HepG2 (cell line): Measurements from ENCODE around the gene SNAPC3. TPM values are rescaled to one million over a fixed set of nuclear protein-coding genes. Genes with fewer than 3 reads are reported as not detected.

Experiments used
- ATAC-seq: fragments of 200-7000 bp; cut with Tn5 transposase; 3 replicates; pipeline ENCODE4 v1.9.1; 2020; ENCODE audit warnings: mild to moderate bottlenecking, moderate library complexity
- BruUV-seq: library from RNA; stranded (reverse); fragments of 400-500 nt; replicated peaks from 2 replicates; lab custom pipeline; 2021; lab: Mats Ljungman, UMichigan
- CTCF ChIA-PET: fragments of 300-600 bp; formaldehyde crosslinking; extraction: SDS; loops from one replicate; lab custom pipeline; 2021; ENCODE audit warnings: low total read pairs, inconsistent platforms, low intra/inter-chr PET ratio; lab: Yijun Ruan, JAX
- POLR2A ChIA-PET: fragments of 350-600 bp; sonication (Branson Sonifier 250); formaldehyde crosslinking; loops from one replicate; lab custom pipeline; 2020; ENCODE audit warnings: antibody characterized with exemption, inconsistent platforms; lab: Yijun Ruan, JAX
- DNase-seq: peaks from one replicate; pipeline ENCODE4 v3.0.0-alpha.2; 2015; ENCODE audit warnings: low spot score
- FAIRE-seq: peaks from 3 replicates; lab custom pipeline; 2011; peaks lifted over from hg19 to GRCh38; lab: Jason Lieb, UNC
- H2AFZ ChIP-seq: one replicate; pipeline ENCODE4 v1.6.1; 2011; ENCODE audit warnings: low read length, inconsistent platforms
- H3K27ac ChIP-seq: fragments of 300-600 bp; 3 replicates; pipeline ENCODE4 v1.8.0; 2011; ENCODE audit warnings: mixed run types, mild to moderate bottlenecking, mixed read lengths, low read length, inconsistent platforms; ENCODE audit not compliant: insufficient read depth; ENCODE audit errors: extremely low read length
- H3K27me3 ChIP-seq, 2 experiments: fragments of 200-600 bp in 1 of 2; 2 replicates in 1 of 2; 3 replicates in 1 of 2; pipeline versions ENCODE4 v1.6.0 to v1.8.0; 2011; ENCODE audit warnings: low read length in 2 of 2, mild to moderate bottlenecking in 2 of 2, moderate library complexity in 2 of 2, inconsistent platforms in 1 of 2; ENCODE audit not compliant: insufficient read depth in 2 of 2, control insufficient read depth in 1 of 2
- H3K36me3 ChIP-seq, 2 experiments: fragments of 200-600 bp in 1 of 2; replicated peaks in 1 of 2; 2 replicates in 1 of 2; 3 replicates in 1 of 2; pipeline versions ENCODE4 v1.5.1 to v1.8.0; 2011; ENCODE audit warnings: low read length in 2 of 2, inconsistent platforms in 1 of 2; ENCODE audit not compliant: insufficient read depth in 2 of 2, control insufficient read depth in 1 of 2
- H3K4me1 ChIP-seq: 2 replicates; pipeline ENCODE4 v1.5.1; 2012; ENCODE audit warnings: low read length, inconsistent platforms; ENCODE audit not compliant: insufficient read depth
- H3K4me2 ChIP-seq: 2 replicates; pipeline ENCODE4 v1.6.0; 2011; ENCODE audit warnings: low read depth, low read length, inconsistent platforms
- H3K4me3 ChIP-seq, 3 experiments: fragments of 200-600 bp in 1 of 3; sonication (generic), shearing (Covaris generic) in 1 of 3; replicated peaks in 1 of 3; 2 replicates each; pipeline ENCODE4 v1.5.1; 2011 to 2016; ENCODE audit warnings: low read length in 3 of 3, inconsistent platforms in 2 of 3, low read depth in 2 of 3, mild to moderate bottlenecking in 2 of 3, control low read depth in 1 of 3, mixed read lengths in 1 of 3; ENCODE audit not compliant: insufficient read depth in 1 of 3
- H3K79me2 ChIP-seq: one replicate; pipeline ENCODE4 v1.6.1; 2011; ENCODE audit warnings: low read length, inconsistent platforms; ENCODE audit not compliant: insufficient read depth
- H3K9ac ChIP-seq: 2 replicates; pipeline ENCODE4 v1.6.0; 2011; ENCODE audit warnings: mild to moderate bottlenecking, low read depth, low read length, inconsistent platforms; ENCODE audit not compliant: insufficient read depth
- H3K9me3 ChIP-seq: 2 replicates; pipeline ENCODE4 v1.5.1; 2012; ENCODE audit warnings: mild to moderate bottlenecking, low read length
- H4K20me1 ChIP-seq: 2 replicates; pipeline ENCODE4 v1.6.0; 2011; ENCODE audit warnings: inconsistent platforms, mild to moderate bottlenecking, low read length, moderate library complexity; ENCODE audit not compliant: insufficient read depth
- FOXM1 ChIP-seq: sonication (generic); formaldehyde crosslinking; IDR thresholded peaks from 2 replicates; pipeline ENCODE4 v1.5.0; 2020; ENCODE audit warnings: missing genetic modification reagents
- HMGXB4 ChIP-seq, 2 experiments: sonication (generic) in 1 of 2; formaldehyde crosslinking in 1 of 2; IDR thresholded peaks; 2 replicates each; pipeline versions ENCODE4 v1.4.0 to v1.6.1; 2018 to 2020; ENCODE audit warnings: missing genetic modification reagents in 2 of 2, borderline replicate concordance in 1 of 2, low read depth in 1 of 2, mild to moderate bottlenecking in 1 of 2, missing biosample characterization in 1 of 2
- POLR2AphosphoS2 ChIP-seq: IDR thresholded peaks from 2 replicates; pipeline ENCODE4 v1.6.1; 2011; ENCODE audit warnings: low read depth, low read length, improper control_type of control experiment
- RARG ChIP-seq: sonication (generic); formaldehyde crosslinking; IDR thresholded peaks from 2 replicates; pipeline ENCODE4 v1.4.0; 2020; ENCODE audit warnings: low read depth, mild to moderate bottlenecking, missing genetic modification reagents
- ZC3H13 ChIP-seq: sonication (generic); formaldehyde crosslinking; IDR thresholded peaks from 2 replicates; pipeline ENCODE4 v1.8.1; 2023; ENCODE audit warnings: mild to moderate bottlenecking, missing genetic modification reagents, moderate library complexity
- ZNF274 ChIP-seq: sonication (generic); formaldehyde crosslinking; IDR thresholded peaks from 2 replicates; pipeline ENCODE4 v1.5.1; 2020; ENCODE audit warnings: mild to moderate bottlenecking, missing genetic modification reagents
- ZNF503 ChIP-seq: sonication (generic); formaldehyde crosslinking; IDR thresholded peaks from 2 replicates; pipeline ENCODE4 v1.4.0; 2020; ENCODE audit warnings: missing genetic modification reagents
- ZNF720 ChIP-seq: sonication (generic); formaldehyde crosslinking; IDR thresholded peaks from 2 replicates; pipeline ENCODE4 v1.4.0; 2020; ENCODE audit warnings: missing genetic modification reagents
- WGBS: methylation state at CpG from one replicate; pipeline ENCODE4 v1.1.6; 2017; ENCODE audit warnings: low lambda C conversion rate; 5-methylcytosine and 5-hydroxymethylcytosine counted together
- in situ Hi-C: cut with HindIII; loops from 2 replicates; pipeline ENCODE4 v1.10.0; 2017; ENCODE audit warnings: low pct_unique_long_range_greater_than_20kb; ENCODE audit not compliant: extremely low pct_ligation_motif_present
- intact Hi-C: fragments of 100-400 bp; cut with micrococcal nuclease; formaldehyde crosslinking; loops from one replicate; pipeline ENCODE4 v1.10.0; 2022; ENCODE audit not compliant: unreplicated experiment
- polyA plus RNA-seq, 8 experiments: library from polyadenylated mRNA; depleted of rRNA in 3 of 8; stranded (reverse) in 7 of 8; unstranded in 1 of 8; fragments of >200 nt; fragmentation: Illumina TruSeq in 4 of 8; extraction: Trizol in 4 of 8; gene quantifications; 2 replicates each; pipeline versions ENCODE4 v1.2.1 to v1.2.3, GENCODE V29; 2011 to 2016; ENCODE audit warnings: low read depth in 4 of 8, missing spikeins in 1 of 8, mixed read lengths in 1 of 8; ENCODE audit not compliant: insufficient read depth in 1 of 8
- total RNA-seq, 5 experiments: library from RNA; depleted of rRNA; stranded (reverse); fragments of >200 nt; fragmentation: Illumina TruSeq; extraction: Trizol; gene quantifications; 2 replicates each; pipeline ENCODE4 v1.2.3, GENCODE V29; 2016; ENCODE audit warnings: low read depth in 1 of 5

SNAPC3 gene
- total and polyA plus RNA-seq, 2 of the 13 experiments (the other 11 are each of a cell fraction or from before 2014, with no cell fraction given), result 25.6 to 26.0 TPM

- no peak for TF ChIP-seq HMGXB4 (CRISPR knock-in tag; IDR thresholded peaks at IDR 0.05; ENCODE audit: borderline replicate concordance in 1 of 2, low read depth in 1 of 2)
- no peak for TF ChIP-seq ZC3H13 (CRISPR knock-in tag)
- TF ChIP-seq ZNF274 (CRISPR knock-in tag), result no peak
- TF ChIP-seq ZNF720 (CRISPR knock-in tag), result no peak
- no peak for TF ChIP-seq FOXM1 (CRISPR knock-in tag)
- TF ChIP-seq POLR2AphosphoS2, result no peak
Observed at GRCh38 chr9:15421532-15421931, 1.1 kb upstream of the SNAPC3 start (continued).

- Histone ChIP-seq H3K27me3 (no peaks in the 10 kb centered on the region; a peak in 1 of 5 replicates), H3K4me2 (peak overlapping the region; percentile 77), H3K79me2 (peaks cover 41% of the 10 kb centered on the region), H3K9ac (peak overlapping the region; percentile 87), H2AFZ (no peak overlapping the region), H3K4me1 (peaks cover 44% of the 10 kb centered on the region), H3K9me3 (no peaks in the 10 kb centered on the region), H3K27ac (peak overlapping the region; percentile 75)
- ChIA-PET POLR2A (interaction anchor here (0.6 to 1.2 kb wide), 3 partner anchors 62 to 116 kb away, joined by 3 to 4 read pairs (median 4); partner anchors contain the start of gene TTC39B), CTCF (no interaction called here)
- FAIRE-seq, result peak; percentile 26
- DNase-seq, result no peak
- TSS peak; percentile 96 for BruUV-seq
- ATAC-seq, result no peak
- intact Hi-C loops, result loop anchor here (1.0 to 5.0 kb wide), 2 partner anchors 116 to 185 kb away; no protein-coding TSS in a partner anchor
- 0 out of 2 replicates have a peak, but pooled peaks have one; percentile 6 for TF ChIP-seq ZNF503 (CRISPR knock-in tag)
- no peak for TF ChIP-seq RARG
- TF ChIP-seq, all 625 proteins: peak for 1
- no peaks in the 10 kb centered on the region for H4K20me1 ChIP-seq
- peak overlapping the region; percentile 77 to 94 (median 91) for H3K4me3 ChIP-seq
- in situ Hi-C loops, result loop anchor here (25.0 kb wide), 1 partner anchor 135 kb away; no protein-coding TSS in a partner anchor
- 64% methylated on average over 9 of the region's 9 CpGs for WGBS
- peaks cover 0 to 19% of the 10 kb centered on the region in 2 experiments; a peak in 3 of 5 replicates for H3K36me3 ChIP-seq
Observed at GRCh38 chr9:15421990-15422371, 695 bp upstream of the SNAPC3 start.
